ENCODE measurements around the gene VAC14.

- TF ChIP-seq, protein P1, sequence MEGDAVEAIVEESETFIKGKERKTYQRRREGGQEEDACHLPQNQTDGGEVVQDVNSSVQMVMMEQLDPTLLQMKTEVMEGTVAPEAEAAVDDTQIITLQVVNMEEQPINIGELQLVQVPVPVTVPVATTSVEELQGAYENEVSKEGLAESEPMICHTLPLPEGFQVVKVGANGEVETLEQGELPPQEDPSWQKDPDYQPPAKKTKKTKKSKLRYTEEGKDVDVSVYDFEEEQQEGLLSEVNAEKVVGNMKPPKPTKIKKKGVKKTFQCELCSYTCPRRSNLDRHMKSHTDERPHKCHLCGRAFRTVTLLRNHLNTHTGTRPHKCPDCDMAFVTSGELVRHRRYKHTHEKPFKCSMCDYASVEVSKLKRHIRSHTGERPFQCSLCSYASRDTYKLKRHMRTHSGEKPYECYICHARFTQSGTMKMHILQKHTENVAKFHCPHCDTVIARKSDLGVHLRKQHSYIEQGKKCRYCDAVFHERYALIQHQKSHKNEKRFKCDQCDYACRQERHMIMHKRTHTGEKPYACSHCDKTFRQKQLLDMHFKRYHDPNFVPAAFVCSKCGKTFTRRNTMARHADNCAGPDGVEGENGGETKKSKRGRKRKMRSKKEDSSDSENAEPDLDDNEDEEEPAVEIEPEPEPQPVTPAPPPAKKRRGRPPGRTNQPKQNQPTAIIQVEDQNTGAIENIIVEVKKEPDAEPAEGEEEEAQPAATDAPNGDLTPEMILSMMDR (IDR thresholded peaks at IDR 0.05): no peak
- no peak for TF ChIP-seq EZH2 (IDR thresholded peaks at IDR 0.05)
- no peak for TF ChIP-seq EZH2phosphoT487 (IDR thresholded peaks at IDR 0.05)
Measured at GRCh38 chr16:70681382-70682238, 119.3 kb downstream of the VAC14 start.
